Prostate gland (tissue), 2 donors: ENCODE results near the gene ONECUT3. TPM values are rescaled to one million over a fixed set of nuclear protein-coding genes. Genes with fewer than 3 reads are reported as not detected.

Experiments used
- DNase-seq: peaks from one replicate; pipeline ENCODE4 v3.0.0-alpha.2; 2019; ENCODE audit warnings: low spot score
- H3K27ac ChIP-seq, 2 donors: fragments of 200-600 bp; sonication (generic); 2 replicates each; pipeline ENCODE4 v1.5.1; 2017 to 2019
- H3K27me3 ChIP-seq: fragments of 200-600 bp; sonication (generic); replicated peaks from 2 replicates; pipeline ENCODE4 v1.5.1; 2019; ENCODE audit not compliant: insufficient read depth
- H3K36me3 ChIP-seq, 2 donors: fragments of 200-600 bp; sonication (generic); 1 replicate in 1 of 2; 2 replicates in 1 of 2; pipeline versions ENCODE4 v1.5.1 to v1.8.1; 2017 to 2019
- H3K4me1 ChIP-seq: fragments of 200-600 bp; sonication (generic); replicated peaks from 2 replicates; pipeline ENCODE4 v1.5.1; 2019
- H3K4me3 ChIP-seq, 2 donors: fragments of 200-600 bp; sonication (generic); 2 replicates each; pipeline ENCODE4 v1.5.1; 2017 to 2019
- H3K9me3 ChIP-seq: fragments of 200-600 bp; sonication (generic); 2 replicates; pipeline ENCODE4 v1.5.1; 2017
- CTCF ChIP-seq, 4 experiments: fragments of 200-600 bp in 2 of 4; fragments of 450-650 bp in 2 of 4; sonication (generic) in 2 of 4; IDR thresholded peaks; 1 replicate in 3 of 4; 2 replicates in 1 of 4; pipeline ENCODE4 v1.5.1; 2016 to 2019; ENCODE audit warnings: antibody characterized with exemption in 4 of 4, mild to moderate bottlenecking in 2 of 4, moderate library complexity in 2 of 4
- POLR2A ChIP-seq: fragments of 450-650 bp; IDR thresholded peaks from one replicate; pipeline ENCODE4 v1.6.1; 2016; ENCODE audit warnings: antibody characterized with exemption, mild to moderate bottlenecking
- POLR2AphosphoS5 ChIP-seq: sonication (generic); formaldehyde crosslinking; IDR thresholded peaks from one replicate; pipeline ENCODE4 v1.6.1; 2017; ENCODE audit warnings: antibody characterized with exemption
- WGBS: methylation state at CpG from one replicate; pipeline ENCODE4 v1.1.5; 2018; 5-methylcytosine and 5-hydroxymethylcytosine counted together
- intact Hi-C: fragments of 100-400 bp; cut with DNase I; formaldehyde crosslinking; loops from one replicate; pipeline ENCODE4 v1.14.2; 2022
- total RNA-seq, 2 donors: library from RNA; depleted of rRNA; stranded (reverse); fragments of >200 nt; gene quantifications; one replicate each; pipeline ENCODE4 v1.1.0, GENCODE V29; 2016

ONECUT3 gene
- total RNA-seq, 2 donors from 2014 or later, result not detected

GRCh38 chr19:1762243-1763117, 9.2 kb downstream of the ONECUT3 start:
- 4% methylated on average over 43 of the region's 56 CpGs for WGBS
- Histone ChIP-seq H3K4me1 (no peaks in the 10 kb centered on the region), H3K27me3 (peaks cover 81% of the 10 kb centered on the region)

GRCh38 chr19:1763648-1764639, 10.6 kb downstream of the ONECUT3 start:
- no peaks in the 10 kb centered on the region for H3K36me3 ChIP-seq
- H3K4me1 ChIP-seq, result no peaks in the 10 kb centered on the region
- peaks cover 83% of the 10 kb centered on the region for H3K27me3 ChIP-seq
- no peaks in the 10 kb centered on the region for H3K9me3 ChIP-seq
- no peak for DNase-seq
- TF ChIP-seq POLR2AphosphoS5 (no peak), POLR2A (no peak), CTCF (IDR thresholded peaks at IDR 0.05) (no peak)
- no peak overlapping the region for H3K4me3 ChIP-seq
- intact Hi-C loops, result loop anchor here (10.0 kb wide), 1 partner anchor 219 kb away; no protein-coding TSS in a partner anchor
- H3K27ac ChIP-seq, result no peak overlapping the region
- 6% methylated on average over 39 of the region's 39 CpGs for WGBS

More at GRCh38 chr19:1762243-1763117, 9.2 kb downstream of the ONECUT3 start:
- Histone ChIP-seq H3K36me3 (no peaks in the 10 kb centered on the region), H3K9me3 (no peaks in the 10 kb centered on the region), H3K4me3 (no peak overlapping the region), H3K27ac (no peak overlapping the region)
- no peak for DNase-seq
- TF ChIP-seq POLR2AphosphoS5 (no peak), POLR2A (no peak), CTCF (IDR thresholded peaks at IDR 0.05) (no peak)
- intact Hi-C loops, result loop anchor here (10.0 kb wide), 1 partner anchor 218 kb away; no protein-coding TSS in a partner anchor

GRCh38 chr19:1764729-1765128, 11.4 kb downstream of the ONECUT3 start:
- Histone ChIP-seq H3K27ac (no peak overlapping the region), H3K36me3 (no peaks in the 10 kb centered on the region), H3K4me3 (no peak overlapping the region), H3K9me3 (no peaks in the 10 kb centered on the region), H3K27me3 (peaks cover 83% of the 10 kb centered on the region), H3K4me1 (no peaks in the 10 kb centered on the region)
- no peak for DNase-seq
- WGBS, result 9% methylated on average over 14 of the region's 15 CpGs
- intact Hi-C loops, result loop anchor here (10.0 kb wide), 1 partner anchor 220 kb away; no protein-coding TSS in a partner anchor
- TF ChIP-seq CTCF (IDR thresholded peaks at IDR 0.05) (no peak), POLR2AphosphoS5 (no peak), POLR2A (no peak)

- 9% methylated on average over 33 of the region's 33 CpGs for whole genome bisulfite sequencing
- intact Hi-C loops, result loop anchor here (10.0 kb wide), 1 partner anchor 221 kb away; no protein-coding TSS in a partner anchor
Measured at GRCh38 chr19:1765232-1765903, 12.1 kb downstream of the ONECUT3 start.

More at GRCh38 chr19:1765232-1765903, 12.1 kb downstream of the ONECUT3 start:
- TF ChIP-seq POLR2A (no peak), CTCF (IDR thresholded peaks at IDR 0.05) (no peak), POLR2AphosphoS5 (no peak)
- peaks cover 76% of the 10 kb centered on the region for H3K27me3 ChIP-seq
- H3K4me1 ChIP-seq, result no peaks in the 10 kb centered on the region
- no peaks in the 10 kb centered on the region for H3K9me3 ChIP-seq
- no peak overlapping the region for H3K27ac ChIP-seq
- H3K4me3 ChIP-seq, result no peak overlapping the region
- no peak for DNase-seq
- H3K36me3 ChIP-seq, result no peaks in the 10 kb centered on the region
